ENCODE data around the gene POLR2A. TPM values are rescaled to one million over a fixed set of nuclear protein-coding genes. Genes with fewer than 3 reads are reported as not detected.

Gene POLR2A
- total and polyA plus RNA-seq, 2 of the 4 experiments (the other 2 are of a cell fraction), result 54.0 to 56.6 TPM

DNA sequence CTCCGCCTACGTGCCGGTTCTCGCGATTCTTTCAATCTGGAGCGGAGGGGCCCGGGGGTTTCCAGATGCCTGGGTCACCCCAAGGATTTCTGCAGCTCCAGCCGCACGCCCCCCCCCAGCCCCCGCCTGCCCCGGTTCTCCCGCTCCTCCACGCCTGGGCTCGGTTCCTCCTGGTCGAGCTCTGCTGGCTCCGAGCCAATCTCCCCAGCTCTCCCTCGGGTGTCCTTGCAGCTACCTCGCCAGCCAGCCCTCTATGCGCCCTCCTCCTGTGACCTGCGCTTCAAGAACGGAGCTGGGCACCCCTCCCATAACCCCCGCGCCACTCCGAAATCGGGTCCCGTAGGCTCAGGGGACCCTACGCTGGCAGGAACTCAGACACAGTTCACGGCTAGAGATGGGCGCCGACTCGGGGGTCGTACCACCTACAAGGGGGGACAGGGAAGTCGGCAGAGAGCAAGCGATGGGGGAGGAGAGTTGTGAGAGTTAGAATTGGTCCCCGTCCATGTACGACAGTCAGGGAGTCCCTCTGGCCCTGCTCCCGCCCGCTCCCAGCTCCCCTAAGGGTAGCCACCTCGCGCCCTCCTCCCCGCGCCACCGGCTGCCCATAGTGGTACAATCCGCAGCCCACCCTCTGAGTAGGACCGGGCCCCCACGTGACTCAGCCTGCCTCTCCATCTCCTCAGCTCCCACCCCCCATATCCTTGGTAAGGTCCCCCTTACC is 43.9 kb upstream of the POLR2A start:
- Histone ChIP-seq H3K56ac (ENCODE audit: extremely low read depth, insufficient read depth, low read length) (no peak overlapping the region), H3K9ac (ENCODE audit: low read depth, low read length) (peak overlapping the region; percentile 67), H3K9me3 (ENCODE audit: control insufficient read depth, insufficient read depth, low read length) (no peaks in the 10 kb centered on the region), H3K14ac (replicated peaks; ENCODE audit: low read depth, low read length) (0 out of 2 replicates have a peak overlapping the region, but pooled peaks have one; percentile 69), H3K23ac (ENCODE audit: low read depth, low read length) (peak overlapping the region; percentile 75; the same call in 1 of the 2 replicates), H2BK120ac (ENCODE audit: low read depth, low read length) (no peak overlapping the region; the same call in 1 of the 2 replicates), H3K27me3 (ENCODE audit: control insufficient read depth, insufficient read depth, low read length) (peaks cover 34% of the 10 kb centered on the region), H4K20me1 (ENCODE audit: insufficient read depth, low read length) (peaks cover 3% of the 10 kb centered on the region; the same call in 1 of the 2 replicates), H3K4ac (ENCODE audit: low read depth, low read length) (peak overlapping the region; percentile 51), H3K9me1 (ENCODE audit: insufficient read depth, low read length) (0 out of 2 replicates have a peak, but pooled peaks cover 5% of the 10 kb centered on the region), H2AK5ac (ENCODE audit: low read depth, low read length) (peak overlapping the region; percentile 68), H2BK5ac (ENCODE audit: low read depth, low read length, poor library complexity, severe bottlenecking) (no peak overlapping the region), H3K18ac (ENCODE audit: low read depth, low read length) (peak overlapping the region; percentile 65), H2AK9ac (replicated peaks; ENCODE audit: low read depth, low read length, poor library complexity) (peak overlapping the region; percentile 93), H2BK15ac (ENCODE audit: low read depth, low read length) (0 out of 3 replicates have a peak overlapping the region, but pooled peaks have one; percentile 23), H3K36me3 (ENCODE audit: control insufficient read depth, insufficient read depth, low read length) (no peaks in the 10 kb centered on the region), H3K27ac (ENCODE audit: insufficient read depth, low read length) (no peak overlapping the region; the same call in 1 of the 2 replicates), H4K91ac (ENCODE audit: insufficient read depth, low read depth, low read length) (peak overlapping the region; percentile 74; the same call in 1 of the 2 replicates), H2AFZ (replicated peaks; ENCODE audit: low read length, poor library complexity) (peak overlapping the region; percentile 84), H4K8ac (ENCODE audit: low read depth in 2 of 2, low read length in 2 of 2) (peak overlapping the region; percentile 84 to 94; a peak in 3 of 4 replicates), H3K4me1 (ENCODE audit: control insufficient read depth, insufficient read depth, low read length) (peaks cover 19% of the 10 kb centered on the region), H3K4me2 (ENCODE audit: low read depth, low read length) (peak overlapping the region; percentile 80), H4K5ac (ENCODE audit: low read depth, low read length) (peak overlapping the region; percentile 97), H3K79me1 (ENCODE audit: low read depth in 1 of 2, low read length in 2 of 2) (peaks cover 0 to 2% of the 10 kb centered on the region in 2 experiments; a peak in 1 of 4 replicates), H2BK20ac (ENCODE audit: low read depth, low read length) (no peak overlapping the region), H3K4me3 (ENCODE audit: insufficient read depth, low read depth, low read length) (peak overlapping the region; percentile 48)
- ATAC-seq (ENCODE audit: low read depth) (0 out of 2 replicates have a peak, but pooled peaks have one; percentile 6), DNase-seq (no peak)
- no peak for TF ChIP-seq NFE2L2 (IDR thresholded peaks at IDR 0.05; ENCODE audit: low read depth, low read length)
- TF ChIP-seq RFX5 (IDR thresholded peaks at IDR 0.05; ENCODE audit: low read depth, low read length), result no peak
- no peak for TF ChIP-seq MAFK (IDR thresholded peaks at IDR 0.05; ENCODE audit: low read depth, low read length)
- TF ChIP-seq RCOR1 (IDR thresholded peaks at IDR 0.05; ENCODE audit: insufficient replicate concordance, low read length), result no peak
- TF ChIP-seq RAD21 (IDR thresholded peaks at IDR 0.05; ENCODE audit: low read length), result no peak
- no peak for TF ChIP-seq FOS (IDR thresholded peaks at IDR 0.05; ENCODE audit: low read depth, low read length)
- TF ChIP-seq, protein P1, sequence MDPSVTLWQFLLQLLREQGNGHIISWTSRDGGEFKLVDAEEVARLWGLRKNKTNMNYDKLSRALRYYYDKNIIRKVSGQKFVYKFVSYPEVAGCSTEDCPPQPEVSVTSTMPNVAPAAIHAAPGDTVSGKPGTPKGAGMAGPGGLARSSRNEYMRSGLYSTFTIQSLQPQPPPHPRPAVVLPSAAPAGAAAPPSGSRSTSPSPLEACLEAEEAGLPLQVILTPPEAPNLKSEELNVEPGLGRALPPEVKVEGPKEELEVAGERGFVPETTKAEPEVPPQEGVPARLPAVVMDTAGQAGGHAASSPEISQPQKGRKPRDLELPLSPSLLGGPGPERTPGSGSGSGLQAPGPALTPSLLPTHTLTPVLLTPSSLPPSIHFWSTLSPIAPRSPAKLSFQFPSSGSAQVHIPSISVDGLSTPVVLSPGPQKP (IDR thresholded peaks at IDR 0.05; ENCODE audit: borderline replicate concordance, low read depth, low read length), result no peak
- TF ChIP-seq, protein P2, sequence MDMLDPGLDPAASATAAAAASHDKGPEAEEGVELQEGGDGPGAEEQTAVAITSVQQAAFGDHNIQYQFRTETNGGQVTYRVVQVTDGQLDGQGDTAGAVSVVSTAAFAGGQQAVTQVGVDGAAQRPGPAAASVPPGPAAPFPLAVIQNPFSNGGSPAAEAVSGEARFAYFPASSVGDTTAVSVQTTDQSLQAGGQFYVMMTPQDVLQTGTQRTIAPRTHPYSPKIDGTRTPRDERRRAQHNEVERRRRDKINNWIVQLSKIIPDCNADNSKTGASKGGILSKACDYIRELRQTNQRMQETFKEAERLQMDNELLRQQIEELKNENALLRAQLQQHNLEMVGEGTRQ (IDR thresholded peaks at IDR 0.05; ENCODE audit: low read depth, low read length), result no peak; the same call in 1 of the 2 replicates
- TF ChIP-seq CEBPB (IDR thresholded peaks at IDR 0.05; ENCODE audit: low read depth, low read length), result no peak
- no peak for TF ChIP-seq MAZ (IDR thresholded peaks at IDR 0.05; ENCODE audit: borderline replicate concordance, low read depth, low read length)
- no peak for TF ChIP-seq SMC3 (IDR thresholded peaks at IDR 0.05; ENCODE audit: low read depth, low read length)
- no peak for TF ChIP-seq BHLHE40 (IDR thresholded peaks at IDR 0.05; ENCODE audit: low read depth, low read length)
- no peak for TF ChIP-seq POLR2A (IDR thresholded peaks at IDR 0.05; ENCODE audit: low read depth, low read length)
- ChIA-PET CTCF (no interaction called here), POLR2A (ENCODE audit: unreplicated experiment) (interaction anchor here (0.6 kb wide), 1 partner anchor 935 kb away, joined by 3 read pairs; no protein-coding TSS in a partner anchor)
- in situ Hi-C loops (cut with MboI; ENCODE audit: low sequenced_read_pairs) (no loop called here), dilution Hi-C loops (cut with HindIII; ENCODE audit: low sequenced_read_pairs, unreplicated experiment) (no loop called here), intact Hi-C loops (cut with micrococcal nuclease) (no loop called here)
- 3% methylated on average over 10 of the region's 46 CpGs; no CpG with 5 or more reads in 1 of the 2 experiments for WGBS, 2 experiments (ENCODE audit: extremely low coverage in 2 of 2, insufficient read length in 1 of 2)
- BruUV-seq (replicated peaks), result no TSS peak
